Effector memory CD4-positive, alpha-beta T cell (primary cell): Measurements from ENCODE around the gene ZNF14.
"Not testable (repeated sequence)": the region's sequence is repeated elsewhere in the genome, so short reads cannot be mapped to it uniquely, and the experiment has no call there.

ENCODE experiments used
- DNase-seq, 3 donors: peaks; one replicate each; pipeline ENCODE4 v3.0.0-alpha.2; 2020
- H3K27ac ChIP-seq: 2 replicates; pipeline ENCODE4 v1.7.0; 2013; ENCODE audit warnings: mild to moderate bottlenecking, low read length, moderate library complexity; ENCODE audit not compliant: insufficient read depth, poor library complexity, severe bottlenecking
- H3K27me3 ChIP-seq: replicated peaks from 2 replicates; pipeline ENCODE4 v1.7.0; 2013; ENCODE audit warnings: mild to moderate bottlenecking, low read length; ENCODE audit not compliant: insufficient read depth, control insufficient read depth, poor library complexity, severe bottlenecking
- H3K36me3 ChIP-seq: 2 replicates; pipeline ENCODE4 v1.7.0; 2013; ENCODE audit warnings: mild to moderate bottlenecking, low read length, moderate library complexity; ENCODE audit not compliant: control insufficient read depth, insufficient read depth
- H3K4me1 ChIP-seq: 2 replicates; pipeline ENCODE4 v1.7.0; 2013; ENCODE audit warnings: low read length, mild to moderate bottlenecking; ENCODE audit not compliant: control insufficient read depth, insufficient read depth, poor library complexity, severe bottlenecking
- H3K4me3 ChIP-seq: 2 replicates; pipeline ENCODE4 v1.7.0; 2013; ENCODE audit warnings: low read length, low read depth, mild to moderate bottlenecking; ENCODE audit not compliant: insufficient read depth, poor library complexity, severe bottlenecking
- H3K9me3 ChIP-seq: 2 replicates; pipeline ENCODE4 v1.7.0; 2013; ENCODE audit warnings: mild to moderate bottlenecking, low read length, moderate library complexity; ENCODE audit not compliant: control insufficient read depth

The ZNF14 gene

DNA sequence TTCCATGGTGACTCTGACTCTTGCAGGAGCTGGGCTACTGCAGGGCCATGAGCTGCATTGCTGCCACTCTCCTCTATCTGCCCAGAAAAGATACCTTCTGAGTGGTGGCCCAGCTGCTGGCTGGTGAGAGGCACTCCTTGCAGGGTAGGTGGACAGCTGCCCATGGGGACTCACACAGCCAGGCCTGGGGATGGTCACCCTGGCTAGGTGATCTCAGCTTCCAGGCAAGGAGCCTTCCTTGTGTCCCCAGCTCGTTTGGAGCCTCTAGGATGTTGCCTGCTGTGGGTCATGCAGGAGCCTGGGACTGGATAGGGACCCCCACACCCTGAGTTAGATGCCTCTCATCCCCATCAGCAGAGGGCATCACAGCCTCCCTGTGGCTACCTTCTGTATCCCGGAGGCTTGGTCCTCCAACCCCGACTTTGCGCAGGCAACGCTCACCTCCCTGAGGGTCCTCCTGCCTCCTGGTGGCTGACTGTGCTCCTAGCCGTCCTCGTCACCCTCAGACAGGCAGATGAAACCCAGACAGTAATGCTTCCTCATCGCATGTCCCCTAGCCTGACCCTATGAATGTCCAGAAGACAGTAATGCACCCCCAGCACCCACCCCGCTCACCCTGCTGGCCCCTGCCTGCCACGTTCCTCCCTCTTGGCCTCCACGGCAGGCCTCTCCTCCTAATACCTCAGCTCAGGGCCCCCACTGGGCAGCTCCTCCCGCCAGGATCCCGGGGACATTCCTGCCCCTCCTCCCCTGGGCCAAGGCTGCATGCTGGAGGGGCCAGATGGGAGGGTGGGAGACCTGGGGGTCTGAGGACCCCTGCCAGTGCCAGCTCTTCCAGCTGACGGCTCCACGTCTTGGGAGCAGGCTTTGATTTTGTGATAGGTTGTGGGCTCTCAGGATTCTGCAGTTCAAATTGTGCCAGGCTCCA lies 13.6 kb upstream of the ZNF14 start:
- no peak for DNase-seq
- no peaks in the 10 kb centered on the region for H3K36me3 ChIP-seq
- H3K27me3 ChIP-seq, result no peaks in the 10 kb centered on the region
- no peaks in the 10 kb centered on the region for H3K4me1 ChIP-seq
- no peaks in the 10 kb centered on the region for H3K9me3 ChIP-seq
- H3K27ac ChIP-seq, result no peak overlapping the region
- H3K4me3 ChIP-seq, result no peak overlapping the region

DNA sequence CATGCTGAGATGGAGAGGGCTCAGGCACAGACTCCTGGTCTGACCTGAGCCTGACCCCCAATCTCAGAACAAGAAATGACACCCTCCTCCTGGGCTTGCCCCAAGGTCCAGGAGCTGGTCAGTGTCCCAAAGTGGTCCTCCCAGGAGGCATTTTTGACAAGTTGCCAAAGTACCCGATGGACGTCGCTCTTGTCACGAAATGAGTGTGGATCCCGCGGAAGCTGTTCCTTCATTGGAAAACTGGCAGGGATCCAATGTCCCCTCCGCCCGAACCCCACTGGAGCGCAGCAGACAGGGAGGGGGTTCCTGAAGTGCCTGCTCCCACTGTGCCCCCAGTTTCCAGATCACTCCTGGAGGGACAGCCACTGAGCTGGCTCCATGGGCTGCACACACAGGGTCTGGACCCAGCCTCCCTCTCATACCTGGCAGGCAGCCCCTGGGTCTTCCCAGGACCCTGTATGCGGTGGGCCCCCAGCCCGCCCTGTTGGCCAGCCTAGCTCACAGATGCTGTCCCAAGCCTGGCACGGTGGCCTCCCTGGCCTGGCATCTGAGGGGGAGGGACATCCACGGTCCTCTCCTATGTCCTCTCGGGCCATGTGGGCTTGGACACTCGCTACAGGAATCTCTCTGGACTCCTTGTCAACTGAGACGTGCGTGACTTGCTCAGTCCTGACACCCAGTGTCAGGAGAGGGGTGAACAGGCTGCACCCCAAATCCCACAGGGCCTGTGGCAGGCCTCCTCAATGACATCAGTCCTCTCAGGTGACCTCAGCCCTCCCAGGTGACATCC lies 12.8 kb upstream of the ZNF14 start:
- H3K27ac ChIP-seq, result no peak overlapping the region
- no peaks in the 10 kb centered on the region for H3K27me3 ChIP-seq
- no peaks in the 10 kb centered on the region for H3K4me1 ChIP-seq
- no peaks in the 10 kb centered on the region for H3K9me3 ChIP-seq
- DNase-seq, result no peak
- no peak overlapping the region for H3K4me3 ChIP-seq
- H3K36me3 ChIP-seq, result no peaks in the 10 kb centered on the region

DNA sequence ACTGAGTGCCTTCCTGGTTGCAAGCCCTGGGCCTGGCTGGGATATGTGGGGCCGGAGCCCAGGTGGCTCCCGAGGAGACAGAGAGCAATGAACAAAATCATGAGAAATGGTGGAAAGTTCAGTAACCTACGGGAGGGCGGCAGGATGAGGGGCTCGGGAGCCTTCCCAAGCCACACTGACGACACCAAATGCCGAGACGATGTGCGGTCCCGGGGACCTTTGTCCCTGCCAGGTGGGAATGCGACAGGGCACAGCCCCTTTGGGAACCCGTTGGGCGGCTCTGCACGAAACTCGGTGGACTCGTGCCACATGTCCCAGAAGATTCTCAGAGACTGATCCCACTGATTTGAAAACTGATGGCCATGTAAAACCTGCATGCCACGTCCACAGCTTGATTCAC lies 11.7 kb upstream of the ZNF14 start:
- Histone ChIP-seq H3K4me3 (no peak overlapping the region), H3K4me1 (no peaks in the 10 kb centered on the region), H3K27me3 (no peaks in the 10 kb centered on the region), H3K9me3 (no peaks in the 10 kb centered on the region), H3K27ac (no peak overlapping the region), H3K36me3 (no peaks in the 10 kb centered on the region)
- DNase-seq, result no peak

DNA sequence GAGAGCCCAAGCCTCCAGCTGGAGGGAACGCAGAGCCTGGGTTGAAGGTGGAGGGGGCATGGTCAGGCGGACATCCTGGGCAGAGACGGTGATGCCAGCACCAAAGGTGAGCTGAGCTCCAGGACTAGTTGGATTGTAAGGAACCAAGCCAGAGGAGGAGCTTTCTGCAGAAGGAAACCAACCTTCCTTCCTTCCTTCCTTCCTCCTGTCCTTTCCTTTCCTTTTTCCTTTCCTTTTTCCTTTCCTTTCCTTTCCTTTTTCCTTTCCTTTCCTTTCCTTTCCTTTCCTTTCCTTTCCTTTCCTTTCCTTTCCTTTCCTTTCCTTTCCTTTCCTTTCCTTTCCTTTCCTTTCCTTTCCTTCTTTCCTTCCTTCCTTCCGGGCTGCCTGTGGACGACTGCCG lies 11.0 kb upstream of the ZNF14 start:
- not testable (repeated sequence) for H3K36me3 ChIP-seq

DNA sequence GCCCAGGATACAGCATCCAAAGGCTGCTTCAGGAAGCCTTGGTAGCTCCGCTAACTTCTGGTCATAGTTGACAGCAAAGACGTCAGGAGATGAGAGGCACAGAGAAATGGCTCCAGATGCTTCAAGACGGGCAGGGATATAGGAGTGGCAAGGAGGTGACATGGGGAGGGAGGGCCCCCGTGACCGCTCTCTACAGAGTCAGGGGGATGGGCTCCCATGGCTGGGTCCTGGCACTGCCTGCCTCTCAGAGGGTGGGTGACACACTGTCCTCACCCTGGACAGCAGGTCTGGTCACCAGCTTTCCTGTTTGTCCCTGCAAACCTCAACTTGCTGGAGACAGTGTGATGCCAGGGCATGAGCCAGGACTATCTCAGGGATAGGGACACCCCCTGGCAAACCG lies 10.3 kb upstream of the ZNF14 start:
- H3K4me3 ChIP-seq, result no peak overlapping the region
- no peaks in the 10 kb centered on the region for H3K9me3 ChIP-seq
- H3K4me1 ChIP-seq, result no peaks in the 10 kb centered on the region
- no peaks in the 10 kb centered on the region for H3K36me3 ChIP-seq
- no peaks in the 10 kb centered on the region for H3K27me3 ChIP-seq
- DNase-seq, result no peak
- H3K27ac ChIP-seq, result no peak overlapping the region

More for the DNA sequence above, 11.0 kb upstream of the ZNF14 start:
- not testable (repeated sequence) for H3K27me3 ChIP-seq, H3K4me3 ChIP-seq, DNase-seq, H3K4me1 ChIP-seq, H3K9me3 ChIP-seq, H3K27ac ChIP-seq

DNA sequence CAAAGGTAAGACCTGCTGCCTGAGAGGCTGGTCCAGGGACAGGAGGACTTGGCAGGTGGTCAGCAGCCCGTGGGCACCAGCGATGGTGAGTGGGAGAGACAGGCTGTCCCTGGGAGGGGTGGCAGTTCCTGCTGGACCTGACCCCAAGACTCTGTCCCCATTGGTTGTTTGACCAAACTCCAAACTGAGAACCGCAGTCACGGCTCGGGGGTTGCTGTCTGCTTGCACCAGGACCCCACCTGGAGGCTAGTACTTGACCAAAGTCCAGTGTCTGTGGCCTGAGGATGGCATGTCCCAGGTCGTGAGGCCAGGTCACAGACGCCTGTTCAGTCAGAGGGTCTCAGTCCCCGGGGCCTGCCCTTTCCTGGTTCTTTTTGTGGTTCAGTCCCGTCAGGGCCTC lies 9.9 kb upstream of the ZNF14 start:
- Histone ChIP-seq H3K4me3 (no peak overlapping the region), H3K27me3 (no peaks in the 10 kb centered on the region), H3K9me3 (no peaks in the 10 kb centered on the region), H3K4me1 (no peaks in the 10 kb centered on the region), H3K27ac (no peak overlapping the region), H3K36me3 (no peaks in the 10 kb centered on the region)
- DNase-seq, result no peak

DNA sequence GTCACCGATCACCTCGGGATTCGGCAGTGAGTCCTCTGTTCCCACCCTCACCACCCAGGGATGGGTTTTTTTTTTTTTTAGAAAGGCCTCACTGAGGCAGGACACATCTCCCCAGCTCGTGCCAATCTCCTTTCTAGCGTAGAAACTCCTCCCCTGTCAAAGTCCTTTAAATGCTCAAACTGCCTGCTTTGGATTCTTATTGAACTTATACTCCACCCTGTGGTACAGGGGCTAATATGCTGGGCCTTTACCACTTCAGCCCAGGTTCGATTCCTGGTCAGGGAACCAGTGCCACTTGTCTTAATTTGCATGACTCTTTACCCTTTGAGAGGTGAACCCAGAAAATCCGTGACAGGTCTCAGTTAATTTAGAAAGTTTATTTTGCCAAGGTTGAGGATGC lies 8.3 kb upstream of the ZNF14 start:
- no peaks in the 10 kb centered on the region for H3K9me3 ChIP-seq
- H3K4me1 ChIP-seq, result no peaks in the 10 kb centered on the region
- H3K27ac ChIP-seq, result no peak overlapping the region
- no peak overlapping the region for H3K4me3 ChIP-seq
- H3K27me3 ChIP-seq, result no peaks in the 10 kb centered on the region
- DNase-seq, result no peak
- no peaks in the 10 kb centered on the region for H3K36me3 ChIP-seq

DNA sequence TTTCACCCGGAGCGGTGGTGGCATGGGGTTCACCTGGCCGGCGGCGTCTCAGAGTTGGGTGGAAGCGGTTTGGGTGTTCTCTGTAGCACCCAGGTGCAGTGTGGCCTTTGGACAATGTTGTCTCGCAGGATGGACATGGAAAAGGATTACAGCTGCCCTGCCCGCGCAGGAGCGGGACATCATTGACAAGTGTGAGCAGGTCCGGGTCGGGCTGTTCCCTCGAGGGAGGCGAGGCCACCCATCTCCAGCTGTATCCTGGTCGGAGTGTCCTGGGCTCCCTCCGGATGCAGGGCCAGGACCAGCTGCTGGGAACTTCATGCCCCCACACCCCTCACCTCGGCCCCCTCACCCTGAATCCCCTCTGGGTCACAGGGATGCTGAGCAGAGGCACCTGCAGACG lies 7.8 kb upstream of the ZNF14 start:
- no peak overlapping the region for H3K4me3 ChIP-seq
- no peaks in the 10 kb centered on the region for H3K9me3 ChIP-seq
- no peaks in the 10 kb centered on the region for H3K4me1 ChIP-seq
- no peaks in the 10 kb centered on the region for H3K27me3 ChIP-seq
- no peak for DNase-seq
- H3K36me3 ChIP-seq, result no peaks in the 10 kb centered on the region
- H3K27ac ChIP-seq, result no peak overlapping the region

DNA sequence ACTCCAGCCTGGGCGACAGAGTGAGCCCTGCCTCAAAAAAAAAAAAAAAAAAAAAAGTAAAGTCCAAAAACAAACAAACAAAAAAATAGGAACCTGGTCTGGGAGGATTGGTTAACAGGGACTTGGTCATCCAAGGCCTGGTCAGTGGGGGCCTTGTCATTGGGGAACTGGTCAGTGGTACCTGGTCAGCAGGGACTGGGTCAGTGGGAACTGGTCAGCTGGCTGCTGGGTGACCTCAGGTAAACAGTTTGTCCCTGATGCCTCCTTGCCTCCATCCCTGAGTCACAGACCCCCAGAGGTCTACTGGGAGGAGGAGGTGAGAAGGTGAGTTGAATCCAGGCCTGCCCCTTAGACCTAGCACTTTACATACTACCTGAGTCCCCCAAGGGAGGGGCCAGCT lies 5.7 kb upstream of the ZNF14 start:
- no peaks in the 10 kb centered on the region for H3K9me3 ChIP-seq
- no peaks in the 10 kb centered on the region for H3K4me1 ChIP-seq
- no peak overlapping the region for H3K27ac ChIP-seq
- no peaks in the 10 kb centered on the region for H3K36me3 ChIP-seq
- no peak for DNase-seq
- no peaks in the 10 kb centered on the region for H3K27me3 ChIP-seq
- no peak overlapping the region for H3K4me3 ChIP-seq
